Gastrocnemius medialis (tissue), 4 donors: Measurements from ENCODE around the gene SMS.

Experiments used
- CTCF ChIP-seq, 5 experiments: fragments of 450-650 bp in 3 of 5; fragments of 200-600 bp in 2 of 5; sonication (generic) in 2 of 5; IDR thresholded peaks in 4 of 5; conservative IDR thresholded peaks in 1 of 5; 1 replicate in 4 of 5; 2 replicates in 1 of 5; pipeline ENCODE4 v1.5.1; 2016 to 2019; ENCODE audit warnings: antibody characterized with exemption in 5 of 5, mild to moderate bottlenecking in 3 of 5, moderate library complexity in 3 of 5
- POLR2A ChIP-seq, 2 donors: fragments of 450-650 bp; IDR thresholded peaks; one replicate each; pipeline ENCODE4 v1.6.1; 2017; ENCODE audit warnings: antibody characterized with exemption in 2 of 2, mild to moderate bottlenecking in 2 of 2, moderate library complexity in 2 of 2

GRCh38 chrX:21968333-21968732, 27.8 kb downstream of the SMS start:
- TF ChIP-seq CTCF (IDR thresholded peaks at IDR 0.05 in 4 of 5, conservative IDR thresholded peaks at IDR 0.05 in 1 of 5) (no peak), POLR2A (IDR thresholded peaks at IDR 0.05) (no peak)
